Measurements from ENCODE around the gene NMRK1. TPM values are rescaled to one million over a fixed set of nuclear protein-coding genes. Genes with fewer than 3 reads are reported as not detected.

Gene NMRK1
- total and polyA plus RNA-seq, 2 of the 13 experiments (the other 11 are each of a cell fraction or from before 2014, with no cell fraction given), result 9.1 to 12.9 TPM

DNA sequence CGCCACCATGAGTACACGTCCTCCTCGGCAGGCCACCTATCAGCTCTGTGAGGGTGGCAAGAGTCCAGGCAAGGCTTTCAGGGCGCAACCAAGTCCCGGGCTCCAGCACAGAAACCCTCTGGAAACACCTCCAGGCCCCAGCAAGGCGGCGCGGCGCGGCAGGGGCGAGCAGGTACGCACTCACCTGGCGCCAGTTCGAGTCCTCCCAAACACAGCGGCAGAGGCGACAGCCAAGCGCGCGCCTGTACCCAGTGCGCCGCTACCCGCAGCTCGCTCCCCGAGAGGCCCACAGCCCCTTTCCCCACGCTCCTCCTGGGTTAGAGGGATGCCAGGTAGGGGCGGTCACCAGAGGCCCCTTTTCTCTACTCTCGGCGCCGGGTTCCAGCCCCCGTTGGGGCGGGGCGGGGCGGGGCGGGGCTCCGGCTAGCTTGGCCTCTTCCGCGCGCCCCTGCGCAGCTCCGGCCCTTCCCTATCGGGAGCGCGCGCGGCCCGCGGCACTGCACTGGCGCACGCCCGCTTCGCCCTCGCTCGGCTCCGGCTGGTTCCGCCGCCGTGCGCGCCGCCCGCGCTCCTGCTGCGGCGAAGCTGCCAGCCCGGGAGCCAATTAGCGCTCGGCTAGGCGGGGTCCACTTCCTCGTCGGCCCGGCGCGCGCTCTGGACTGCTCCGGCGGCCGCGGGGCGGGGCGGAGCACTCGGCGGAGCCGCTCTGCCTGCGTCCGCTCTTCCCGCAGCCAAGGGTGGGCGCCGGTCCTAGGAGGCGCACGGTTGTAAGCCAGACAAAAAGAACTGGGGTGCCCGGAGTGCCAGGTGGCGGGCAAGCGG is at the start of gene NMRK1, which contains the start of gene OSTF1 (continued):
- TF ChIP-seq, protein P1, sequence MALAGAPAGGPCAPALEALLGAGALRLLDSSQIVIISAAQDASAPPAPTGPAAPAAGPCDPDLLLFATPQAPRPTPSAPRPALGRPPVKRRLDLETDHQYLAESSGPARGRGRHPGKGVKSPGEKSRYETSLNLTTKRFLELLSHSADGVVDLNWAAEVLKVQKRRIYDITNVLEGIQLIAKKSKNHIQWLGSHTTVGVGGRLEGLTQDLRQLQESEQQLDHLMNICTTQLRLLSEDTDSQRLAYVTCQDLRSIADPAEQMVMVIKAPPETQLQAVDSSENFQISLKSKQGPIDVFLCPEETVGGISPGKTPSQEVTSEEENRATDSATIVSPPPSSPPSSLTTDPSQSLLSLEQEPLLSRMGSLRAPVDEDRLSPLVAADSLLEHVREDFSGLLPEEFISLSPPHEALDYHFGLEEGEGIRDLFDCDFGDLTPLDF (CRISPR knock-in tag; IDR thresholded peaks at IDR 0.05), result no peak
- no peak for TF ChIP-seq TEAD3 (CRISPR knock-in tag; optimal IDR thresholded peaks at IDR 0.05; ENCODE audit: borderline replicate concordance)
- TF ChIP-seq, protein P2, sequence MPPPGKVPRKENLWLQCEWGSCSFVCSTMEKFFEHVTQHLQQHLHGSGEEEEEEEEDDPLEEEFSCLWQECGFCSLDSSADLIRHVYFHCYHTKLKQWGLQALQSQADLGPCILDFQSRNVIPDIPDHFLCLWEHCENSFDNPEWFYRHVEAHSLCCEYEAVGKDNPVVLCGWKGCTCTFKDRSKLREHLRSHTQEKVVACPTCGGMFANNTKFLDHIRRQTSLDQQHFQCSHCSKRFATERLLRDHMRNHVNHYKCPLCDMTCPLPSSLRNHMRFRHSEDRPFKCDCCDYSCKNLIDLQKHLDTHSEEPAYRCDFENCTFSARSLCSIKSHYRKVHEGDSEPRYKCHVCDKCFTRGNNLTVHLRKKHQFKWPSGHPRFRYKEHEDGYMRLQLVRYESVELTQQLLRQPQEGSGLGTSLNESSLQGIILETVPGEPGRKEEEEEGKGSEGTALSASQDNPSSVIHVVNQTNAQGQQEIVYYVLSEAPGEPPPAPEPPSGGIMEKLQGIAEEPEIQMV (CRISPR knock-in tag; IDR thresholded peaks at IDR 0.05; ENCODE audit: low read depth), result peak; percentile 17; the same call in 1 of the 2 replicates
- TF ChIP-seq, protein P3, sequence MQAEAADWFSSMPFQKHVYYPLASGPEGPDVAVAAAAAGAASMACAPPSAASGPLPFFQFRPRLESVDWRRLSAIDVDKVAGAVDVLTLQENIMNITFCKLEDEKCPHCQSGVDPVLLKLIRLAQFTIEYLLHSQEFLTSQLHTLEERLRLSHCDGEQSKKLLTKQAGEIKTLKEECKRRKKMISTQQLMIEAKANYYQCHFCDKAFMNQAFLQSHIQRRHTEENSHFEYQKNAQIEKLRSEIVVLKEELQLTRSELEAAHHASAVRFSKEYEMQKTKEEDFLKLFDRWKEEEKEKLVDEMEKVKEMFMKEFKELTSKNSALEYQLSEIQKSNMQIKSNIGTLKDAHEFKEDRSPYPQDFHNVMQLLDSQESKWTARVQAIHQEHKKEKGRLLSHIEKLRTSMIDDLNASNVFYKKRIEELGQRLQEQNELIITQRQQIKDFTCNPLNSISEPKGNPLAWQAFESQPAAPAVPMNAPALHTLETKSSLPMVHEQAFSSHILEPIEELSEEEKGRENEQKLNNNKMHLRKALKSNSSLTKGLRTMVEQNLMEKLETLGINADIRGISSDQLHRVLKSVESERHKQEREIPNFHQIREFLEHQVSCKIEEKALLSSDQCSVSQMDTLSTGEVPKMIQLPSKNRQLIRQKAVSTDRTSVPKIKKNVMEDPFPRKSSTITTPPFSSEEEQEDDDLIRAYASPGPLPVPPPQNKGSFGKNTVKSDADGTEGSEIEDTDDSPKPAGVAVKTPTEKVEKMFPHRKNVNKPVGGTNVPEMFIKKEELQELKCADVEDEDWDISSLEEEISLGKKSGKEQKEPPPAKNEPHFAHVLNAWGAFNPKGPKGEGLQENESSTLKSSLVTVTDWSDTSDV (CRISPR knock-in tag; IDR thresholded peaks at IDR 0.05), result no peak
- TF ChIP-seq GATA4 (IDR thresholded peaks at IDR 0.05; ENCODE audit: borderline replicate concordance, low read depth), result no peak
- TF ChIP-seq HHEX (CRISPR knock-in tag; IDR thresholded peaks at IDR 0.05), result no peak
- TF ChIP-seq EEA1 (CRISPR knock-in tag; IDR thresholded peaks at IDR 0.05; ENCODE audit: borderline replicate concordance), result no peak
- no peak for TF ChIP-seq ZFP36 (IDR thresholded peaks at IDR 0.05; ENCODE audit: borderline replicate concordance, low read depth, low read length, partially characterized antibody)
- TF ChIP-seq, protein P4, sequence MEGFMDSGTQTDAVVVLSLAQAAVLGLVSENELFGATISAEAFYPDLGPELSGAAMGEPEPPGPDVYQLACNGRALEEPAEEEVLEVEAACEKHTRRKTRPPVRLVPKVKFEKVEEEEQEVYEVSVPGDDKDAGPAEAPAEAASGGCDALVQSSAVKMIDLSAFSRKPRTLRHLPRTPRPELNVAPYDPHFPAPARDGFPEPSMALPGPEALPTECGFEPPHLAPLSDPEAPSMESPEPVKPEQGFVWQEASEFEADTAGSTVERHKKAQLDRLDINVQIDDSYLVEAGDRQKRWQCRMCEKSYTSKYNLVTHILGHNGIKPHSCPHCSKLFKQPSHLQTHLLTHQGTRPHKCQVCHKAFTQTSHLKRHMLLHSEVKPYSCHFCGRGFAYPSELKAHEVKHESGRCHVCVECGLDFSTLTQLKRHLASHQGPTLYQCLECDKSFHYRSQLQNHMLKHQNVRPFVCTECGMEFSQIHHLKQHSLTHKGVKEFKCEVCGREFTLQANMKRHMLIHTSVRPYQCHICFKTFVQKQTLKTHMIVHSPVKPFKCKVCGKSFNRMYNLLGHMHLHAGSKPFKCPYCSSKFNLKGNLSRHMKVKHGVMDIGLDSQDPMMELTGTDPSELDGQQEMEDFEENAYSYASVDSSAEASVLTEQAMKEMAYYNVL (CRISPR knock-in tag; IDR thresholded peaks at IDR 0.05; ENCODE audit: borderline replicate concordance), result 0 out of 2 replicates have a peak, but pooled peaks have one; percentile 14
- TF ChIP-seq ESRRA (CRISPR knock-in tag; IDR thresholded peaks at IDR 0.05; ENCODE audit: low read depth), result no peak
- peak; percentile 46 for TF ChIP-seq SRSF1 (optimal IDR thresholded peaks at IDR 0.05; ENCODE audit: low read depth, low read length)
- no peak for TF ChIP-seq TEAD2 (CRISPR knock-in tag; IDR thresholded peaks at IDR 0.05)
- TF ChIP-seq, protein P5, sequence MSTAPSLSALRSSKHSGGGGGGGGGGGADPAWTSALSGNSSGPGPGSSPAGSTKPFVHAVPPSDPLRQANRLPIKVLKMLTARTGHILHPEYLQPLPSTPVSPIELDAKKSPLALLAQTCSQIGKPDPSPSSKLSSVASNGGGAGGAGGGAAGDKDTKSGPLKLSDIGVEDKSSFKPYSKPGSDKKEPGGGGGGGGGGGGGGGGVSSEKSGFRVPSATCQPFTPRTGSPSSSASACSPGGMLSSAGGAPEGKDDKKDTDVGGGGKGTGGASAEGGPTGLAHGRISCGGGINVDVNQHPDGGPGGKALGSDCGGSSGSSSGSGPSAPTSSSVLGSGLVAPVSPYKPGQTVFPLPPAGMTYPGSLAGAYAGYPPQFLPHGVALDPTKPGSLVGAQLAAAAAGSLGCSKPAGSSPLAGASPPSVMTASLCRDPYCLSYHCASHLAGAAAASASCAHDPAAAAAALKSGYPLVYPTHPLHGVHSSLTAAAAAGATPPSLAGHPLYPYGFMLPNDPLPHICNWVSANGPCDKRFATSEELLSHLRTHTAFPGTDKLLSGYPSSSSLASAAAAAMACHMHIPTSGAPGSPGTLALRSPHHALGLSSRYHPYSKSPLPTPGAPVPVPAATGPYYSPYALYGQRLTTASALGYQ (CRISPR knock-in tag; IDR thresholded peaks at IDR 0.05), result no peak
- TF ChIP-seq, protein P6, sequence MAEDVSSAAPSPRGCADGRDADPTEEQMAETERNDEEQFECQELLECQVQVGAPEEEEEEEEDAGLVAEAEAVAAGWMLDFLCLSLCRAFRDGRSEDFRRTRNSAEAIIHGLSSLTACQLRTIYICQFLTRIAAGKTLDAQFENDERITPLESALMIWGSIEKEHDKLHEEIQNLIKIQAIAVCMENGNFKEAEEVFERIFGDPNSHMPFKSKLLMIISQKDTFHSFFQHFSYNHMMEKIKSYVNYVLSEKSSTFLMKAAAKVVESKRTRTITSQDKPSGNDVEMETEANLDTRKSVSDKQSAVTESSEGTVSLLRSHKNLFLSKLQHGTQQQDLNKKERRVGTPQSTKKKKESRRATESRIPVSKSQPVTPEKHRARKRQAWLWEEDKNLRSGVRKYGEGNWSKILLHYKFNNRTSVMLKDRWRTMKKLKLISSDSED (CRISPR knock-in tag; IDR thresholded peaks at IDR 0.05), result 0 out of 2 replicates have a peak, but pooled peaks have one; percentile 40

All from HepG2 (cell line).